NCI-H524 treated with DMSO at 0.1 percent for 48 hours (cell line): ENCODE data around the gene C16orf92.
"Not testable (repeated sequence)": the region's sequence is repeated elsewhere in the genome, so short reads cannot be mapped to it uniquely, and the experiment has no call there.

ENCODE experiments used
- DNase-seq: peaks from one replicate; lab custom pipeline; 2025; lab: John Stamatoyannopoulos, UW

The C16orf92 gene

GRCh38 chr16:30005341-30006094, 17.5 kb upstream of the C16orf92 start:
- DNase-seq, result no peak

GRCh38 chr16:30006095-30006473, 16.9 kb upstream of the C16orf92 start:
- DNase-seq, result no peak

GRCh38 chr16:30006659-30007377, 16.2 kb upstream of the C16orf92 start:
- no peak for DNase-seq

- no peak for DNase-seq
Measured at GRCh38 chr16:30007378-30007895, 15.6 kb upstream of the C16orf92 start.

- DNase-seq, result no peak
Measured at GRCh38 chr16:30009085-30009862, 13.7 kb upstream of the C16orf92 start.

GRCh38 chr16:30009990-30010843, 12.8 kb upstream of the C16orf92 start:
- DNase-seq, result no peak

- no peak for DNase-seq
Measured at GRCh38 chr16:30010844-30011713, 11.9 kb upstream of the C16orf92 start, which contains the start of gene DOC2A. TSS of gene DOC2A (minus strand) at chr16:30011027. CDS start at chr16:30010222, 805 bp downstream.

GRCh38 chr16:30011714-30012504, 11.1 kb upstream of the C16orf92 start:
- no peak for DNase-seq

- not testable (repeated sequence) for DNase-seq
Measured at GRCh38 chr16:30012598-30012997, 10.4 kb upstream of the C16orf92 start.

GRCh38 chr16:30015450-30015849, 7.5 kb upstream of the C16orf92 start:
- DNase-seq, result not testable (repeated sequence)

GRCh38 chr16:30016555-30017276, 6.3 kb upstream of the C16orf92 start:
- DNase-seq, result no peak

- DNase-seq, result no peak
Measured at GRCh38 chr16:30017277-30017656, 5.7 kb upstream of the C16orf92 start.

- not testable (repeated sequence) for DNase-seq
Measured at GRCh38 chr16:30017937-30018336, 5.1 kb upstream of the C16orf92 start.

- no peak for DNase-seq
Measured at GRCh38 chr16:30018731-30019158, 4.3 kb upstream of the C16orf92 start.

- no peak for DNase-seq
Measured at GRCh38 chr16:30023586-30023985, 588 bp downstream of the C16orf92 start.

GRCh38 chr16:30024451-30024850, 1.5 kb downstream of the C16orf92 start:
- DNase-seq, result no peak

GRCh38 chr16:30025156-30025555, 2.2 kb downstream of the C16orf92 start:
- no peak for DNase-seq

- no peak for DNase-seq
Measured at GRCh38 chr16:30025574-30025973, 2.6 kb downstream of the C16orf92 start.

- no peak for DNase-seq
Measured at GRCh38 chr16:30026449-30026848, 3.5 kb downstream of the C16orf92 start.
